ENCODE results near the gene NQO2.
A peak's percentile ranks its signal among the peaks of the same experiment; 100 is the strongest.
"Not testable (repeated sequence)": the region's sequence is repeated elsewhere in the genome, so short reads cannot be mapped to it uniquely, and the experiment has no call there.

The NQO2 gene

DNA sequence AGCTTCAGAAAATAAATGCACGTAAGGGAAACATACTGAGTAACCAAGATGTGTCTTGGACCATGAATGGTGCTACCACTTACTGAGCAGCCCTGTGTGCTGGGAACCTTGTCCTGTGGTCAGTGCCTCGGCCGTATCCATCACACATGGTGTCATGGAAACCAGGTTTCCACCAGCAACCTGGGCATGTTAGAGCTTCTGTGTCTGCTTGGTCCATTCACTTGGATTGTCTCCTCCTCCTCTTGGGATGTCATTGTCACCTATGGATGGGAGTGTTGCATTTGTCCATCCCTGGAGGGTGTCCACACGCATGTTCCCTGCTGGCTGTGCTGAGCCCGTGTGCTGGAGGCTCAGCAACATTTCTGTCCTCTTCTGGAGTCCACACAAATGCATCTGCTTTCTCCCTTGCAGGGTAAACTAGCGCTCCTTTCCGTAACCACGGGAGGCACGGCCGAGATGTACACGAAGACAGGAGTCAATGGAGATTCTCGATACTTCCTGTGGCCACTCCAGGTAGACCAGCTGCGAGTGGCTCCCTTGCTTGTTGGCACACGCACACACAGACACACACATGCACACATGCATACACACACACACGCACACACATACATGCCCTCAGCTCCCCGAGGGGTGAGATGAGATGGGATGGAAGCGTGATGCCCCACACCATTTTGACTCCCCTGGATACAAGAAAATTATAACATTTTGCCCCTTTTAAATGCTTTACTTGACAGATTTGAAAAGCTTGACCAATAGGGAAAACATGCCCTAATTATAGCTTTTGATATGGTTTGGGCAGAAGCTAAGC is 17.0 kb downstream of the NQO2 start:
- DNase-seq: no peak

GRCh38 chr6:3017304-3017703 is 17.6 kb downstream of the NQO2 start:
- no peak for DNase-seq

DNA sequence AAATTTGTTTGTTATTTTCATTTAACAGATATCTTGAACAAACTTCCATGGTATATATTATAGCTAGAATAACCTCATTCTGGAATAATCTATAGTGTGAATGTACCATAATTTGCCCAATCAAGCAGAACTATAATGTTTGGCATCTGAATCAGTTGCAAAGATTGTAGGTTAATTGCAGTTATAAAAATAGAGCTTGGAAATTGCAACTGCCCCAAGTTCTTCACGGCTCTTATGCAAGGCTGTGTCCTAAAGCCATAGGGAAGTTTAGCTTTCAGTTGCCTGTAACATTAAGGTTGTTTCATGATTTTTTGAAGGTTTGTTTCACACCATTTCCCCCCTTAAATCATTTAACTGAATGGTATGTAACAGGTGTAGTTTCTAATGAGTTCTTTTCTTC is 19.4 kb downstream of the NQO2 start:
- DNase-seq: no peak

- DNase-seq: no peak
Measured at GRCh38 chr6:3019749-3020320, 20.1 kb downstream of the NQO2 start.

DNA sequence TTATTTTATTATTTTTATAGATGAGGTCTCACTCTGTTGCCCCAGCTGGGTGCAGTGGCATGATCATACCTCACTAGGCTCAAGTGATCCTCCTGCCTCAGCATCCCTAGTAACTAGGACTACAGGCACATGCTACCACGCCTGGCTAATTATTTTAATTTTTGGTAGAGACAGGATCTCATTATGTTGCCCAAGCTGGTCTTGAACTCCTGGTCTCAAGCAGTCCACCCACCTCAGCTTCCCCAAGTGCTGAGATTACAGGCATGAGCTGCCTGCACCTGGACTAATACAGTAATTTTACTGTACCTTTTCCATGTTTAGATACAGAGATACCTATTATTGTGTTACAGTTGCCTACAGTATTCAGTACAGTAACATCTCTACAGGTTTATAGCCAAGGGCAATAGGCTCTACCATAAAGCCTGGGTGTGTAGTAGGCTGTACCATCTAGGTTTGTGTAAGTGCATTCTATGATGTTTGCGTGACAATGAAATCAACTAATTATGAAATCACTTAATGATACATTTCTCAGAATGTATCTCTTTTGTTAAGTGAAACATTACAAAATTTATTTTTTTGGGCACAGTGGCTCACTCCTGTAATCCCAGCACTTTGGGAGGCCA is 21.4 kb downstream of the NQO2 start:
- DNase-seq: not testable (repeated sequence)

DNA sequence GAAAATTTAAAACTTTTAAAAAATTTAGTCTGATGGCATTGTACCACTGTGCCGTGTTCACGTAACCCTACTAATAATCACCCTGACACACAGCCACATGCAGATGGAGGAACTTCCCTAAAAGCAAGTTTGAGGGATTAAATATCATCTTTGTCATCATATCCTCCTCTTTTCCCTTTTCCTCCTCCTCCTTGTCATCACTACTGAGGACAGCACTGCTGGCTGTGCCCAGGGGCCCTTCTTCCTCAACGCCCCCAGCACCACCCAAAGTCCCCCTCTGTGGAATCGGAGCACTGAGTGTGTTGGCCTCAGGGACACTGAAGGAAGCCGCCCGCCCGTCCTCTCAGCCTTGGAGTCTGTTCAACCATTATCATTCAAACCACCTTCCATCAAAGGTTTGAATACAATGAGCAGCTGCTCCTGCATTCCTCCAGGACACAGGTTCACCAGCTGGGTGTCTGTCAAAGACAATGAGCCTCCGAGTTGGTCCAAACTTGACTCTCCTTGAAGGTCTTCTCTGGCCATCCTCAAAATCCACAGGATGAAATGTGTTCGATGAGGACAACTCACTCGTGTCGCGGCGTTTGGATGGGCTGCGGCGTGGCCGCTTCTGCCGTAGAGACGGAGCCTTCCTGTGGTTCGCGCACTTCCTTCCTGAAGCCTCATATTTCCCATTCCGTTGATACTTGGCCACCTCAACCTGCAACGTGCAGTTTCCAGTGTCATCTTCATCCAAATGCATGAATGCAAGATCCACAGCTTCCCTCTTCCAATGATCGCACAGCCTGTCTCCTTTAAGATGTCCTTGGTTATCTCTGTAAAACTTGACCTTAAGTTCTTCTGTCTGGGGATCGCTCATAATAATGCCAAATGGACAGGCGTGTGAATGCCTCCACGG is 23.3 kb downstream of the NQO2 start:
- DNase-seq: peak; percentile 49

- peak; percentile 82 for DNase-seq
Measured at GRCh38 chr6:3023663-3024483, 24.2 kb downstream of the NQO2 start.

- no peak for DNase-seq
Measured at GRCh38 chr6:3026791-3027626, 27.3 kb downstream of the NQO2 start.

DNA sequence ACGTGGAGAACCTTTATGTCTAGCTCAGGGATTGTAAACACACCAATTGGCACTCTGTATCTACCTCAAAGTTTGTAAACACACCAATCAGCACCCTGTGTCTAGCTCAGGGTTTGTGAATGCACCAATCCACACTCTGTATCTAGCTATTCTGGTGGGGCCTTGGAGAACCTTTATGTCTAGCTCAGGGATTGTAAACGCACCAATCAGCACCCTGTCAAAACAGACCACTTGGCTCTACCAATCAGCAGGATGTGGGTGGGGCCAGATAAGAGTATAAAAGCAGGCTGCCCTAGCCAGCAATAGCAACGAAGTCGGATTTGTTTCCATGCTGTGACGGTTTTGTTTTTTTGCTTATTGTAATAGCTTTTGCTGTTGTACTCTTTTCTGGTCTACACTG is 28.5 kb downstream of the NQO2 start:
- not testable (repeated sequence) for DNase-seq

GRCh38 chr6:3031857-3032640 is 32.4 kb downstream of the NQO2 start:
- peak; percentile 63 for DNase-seq

DNA sequence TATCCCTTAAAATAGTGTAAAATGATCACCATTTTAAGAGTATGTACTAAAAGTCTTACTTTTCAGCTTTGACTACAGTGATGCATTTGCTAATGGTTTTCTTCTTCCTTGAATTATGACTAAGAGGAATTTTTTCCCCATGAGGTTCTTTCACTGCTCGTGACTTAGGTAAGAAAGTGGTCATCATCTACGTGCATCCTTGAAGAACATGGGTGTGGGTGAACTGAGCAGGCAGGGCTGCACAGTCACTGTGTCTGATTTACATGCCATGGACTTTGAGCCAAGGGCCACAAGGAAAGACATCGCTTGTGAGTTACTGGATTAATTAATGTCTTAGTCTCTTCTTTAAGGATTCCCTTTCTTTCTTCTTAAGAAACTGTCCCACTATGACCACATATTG is 33.3 kb downstream of the NQO2 start:
- no peak for DNase-seq

GRCh38 chr6:3033652-3034051 is 34.0 kb downstream of the NQO2 start:
- no peak for DNase-seq

- DNase-seq: no peak
Measured at GRCh38 chr6:3035397-3035796, 35.7 kb downstream of the NQO2 start.

GRCh38 chr6:3036861-3037637 is 37.4 kb downstream of the NQO2 start:
- DNase-seq: no peak

GRCh38 chr6:3037638-3038365 is 38.1 kb downstream of the NQO2 start:
- peak; percentile 73 for DNase-seq

- DNase-seq: peak; percentile 60
Measured at GRCh38 chr6:3039384-3039783, 39.7 kb downstream of the NQO2 start.

- no peak for DNase-seq
Measured at GRCh38 chr6:3041147-3041546, 41.5 kb downstream of the NQO2 start.

DNA sequence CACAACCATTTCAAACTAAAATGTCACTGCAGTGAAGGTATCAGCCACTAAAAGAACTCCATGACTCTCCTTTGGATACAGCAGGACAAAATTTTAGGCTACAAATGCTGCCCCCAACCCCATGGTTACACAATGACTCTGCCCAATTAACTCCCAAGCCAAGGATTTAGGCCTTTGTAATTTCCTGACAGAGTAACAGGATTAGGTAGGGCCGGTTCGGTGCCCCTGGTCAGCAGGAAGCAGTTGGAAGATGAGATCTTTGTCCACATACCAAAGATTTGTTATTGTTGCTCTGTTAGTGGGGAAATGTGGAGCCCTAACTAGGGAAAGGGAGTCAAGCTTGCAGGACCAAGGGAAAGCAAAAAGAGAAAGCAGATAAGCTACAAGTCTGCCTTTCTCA is 41.9 kb downstream of the NQO2 start:
- no peak for DNase-seq

DNA sequence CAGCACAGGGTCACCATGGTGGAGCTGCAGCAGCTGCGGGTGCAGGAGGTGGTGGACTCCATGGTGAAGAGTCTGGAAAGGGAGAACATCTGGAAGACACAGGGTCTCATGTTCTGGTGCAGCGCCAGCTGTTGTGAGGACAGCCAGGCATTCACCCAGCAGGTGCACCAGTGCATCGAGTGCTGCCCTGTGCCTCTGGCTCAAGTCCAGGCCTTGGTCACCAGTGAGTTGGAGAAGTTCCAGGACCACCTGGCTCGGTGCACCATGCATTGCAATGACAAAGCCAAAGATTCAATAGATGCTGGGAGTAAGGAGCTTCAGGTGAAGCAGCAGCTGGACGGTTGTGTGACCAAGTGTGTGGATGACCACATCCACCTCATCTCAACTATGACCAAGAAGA is 45.7 kb downstream of the NQO2 start:
- DNase-seq: no peak
